Measurements from ENCODE around the gene FAM120A.

Gene FAM120A

DNA sequence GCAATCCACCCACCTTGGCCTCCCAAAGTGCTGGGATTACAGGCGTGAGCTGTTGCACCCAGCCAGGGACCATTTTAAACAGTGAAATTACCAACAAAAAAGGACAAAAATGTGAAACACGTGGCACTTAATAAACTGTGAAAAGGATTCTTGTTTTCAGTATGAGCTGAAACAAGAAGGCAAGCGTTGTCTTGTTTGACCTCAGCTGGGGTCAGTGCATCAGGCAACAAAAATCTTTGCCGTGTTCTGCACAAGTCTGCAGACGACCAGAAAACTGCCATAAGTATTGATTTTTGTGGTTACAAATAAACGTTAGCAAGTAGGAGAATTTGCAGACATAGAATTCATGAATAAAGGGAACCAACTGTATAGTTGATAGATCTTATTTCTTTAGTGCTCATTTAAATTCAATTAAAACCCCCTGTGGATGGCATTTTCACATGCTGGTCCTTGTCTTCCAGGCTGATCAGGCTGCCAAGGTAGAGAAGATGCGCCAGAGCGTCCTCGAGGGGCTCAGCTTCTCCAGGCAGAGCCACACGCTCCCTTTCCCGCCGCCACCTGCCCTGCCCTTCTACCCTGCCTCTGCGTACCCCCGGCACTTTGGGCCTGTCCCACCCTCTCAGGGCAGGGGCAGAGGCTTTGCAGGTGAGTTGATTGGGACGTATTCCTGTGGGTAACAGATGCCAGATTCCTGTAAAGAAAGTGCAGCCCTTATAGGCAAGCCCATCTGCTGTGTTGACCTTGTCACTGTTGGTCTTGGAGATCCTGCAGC, 106.1 kb downstream of the FAM120A start:
- no peak for DNase-seq (ENCODE audit: low spot score)

DNA sequence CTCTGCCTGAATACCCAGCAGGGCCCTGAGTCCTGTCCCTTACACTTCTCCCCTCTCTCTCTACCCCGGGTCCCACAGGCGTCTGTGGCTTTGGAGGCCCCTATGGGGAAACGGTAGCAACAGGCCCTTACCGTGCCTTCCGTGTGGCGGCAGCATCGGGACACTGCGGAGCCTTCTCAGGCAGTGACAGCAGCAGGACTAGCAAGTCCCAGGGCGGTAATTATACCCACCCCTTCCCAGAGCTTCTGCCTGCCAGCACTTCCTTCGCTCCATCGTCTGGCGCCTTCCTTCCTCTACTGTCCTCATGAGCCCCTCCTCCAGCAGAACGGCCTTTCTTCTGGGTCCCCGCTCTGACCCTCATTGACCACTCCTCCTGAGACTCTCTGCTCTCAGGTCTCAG, 107.0 kb downstream of the FAM120A start:
- no peak for DNase-seq (ENCODE audit: low spot score)

DNA sequence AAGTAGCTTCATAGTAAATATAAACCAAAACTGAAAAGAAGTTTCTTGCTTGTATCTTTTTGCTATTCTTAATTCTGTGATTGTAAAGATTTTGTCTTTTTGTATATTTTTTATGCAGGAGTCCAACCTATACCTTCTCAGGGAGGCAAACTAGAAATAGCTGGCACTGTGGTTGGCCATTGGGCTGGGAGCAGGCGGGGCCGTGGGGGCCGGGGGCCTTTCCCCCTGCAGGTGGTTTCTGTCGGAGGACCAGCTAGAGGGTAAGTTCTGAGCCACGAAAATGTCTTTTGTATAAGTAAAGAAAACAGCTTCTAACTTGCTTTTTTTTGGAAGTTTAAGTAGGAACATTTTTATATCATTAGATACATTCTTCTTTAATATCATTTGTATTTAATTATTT, 109.5 kb downstream of the FAM120A start:
- no peak for DNase-seq (ENCODE audit: low spot score)

- DNase-seq (ENCODE audit: low spot score): no peak
Measured at GRCh38 chr9:93562157-93562556, 110.7 kb downstream of the FAM120A start.

- no peak for DNase-seq (ENCODE audit: low spot score)
Measured at GRCh38 chr9:93565089-93565488, 113.6 kb downstream of the FAM120A start.

DNA sequence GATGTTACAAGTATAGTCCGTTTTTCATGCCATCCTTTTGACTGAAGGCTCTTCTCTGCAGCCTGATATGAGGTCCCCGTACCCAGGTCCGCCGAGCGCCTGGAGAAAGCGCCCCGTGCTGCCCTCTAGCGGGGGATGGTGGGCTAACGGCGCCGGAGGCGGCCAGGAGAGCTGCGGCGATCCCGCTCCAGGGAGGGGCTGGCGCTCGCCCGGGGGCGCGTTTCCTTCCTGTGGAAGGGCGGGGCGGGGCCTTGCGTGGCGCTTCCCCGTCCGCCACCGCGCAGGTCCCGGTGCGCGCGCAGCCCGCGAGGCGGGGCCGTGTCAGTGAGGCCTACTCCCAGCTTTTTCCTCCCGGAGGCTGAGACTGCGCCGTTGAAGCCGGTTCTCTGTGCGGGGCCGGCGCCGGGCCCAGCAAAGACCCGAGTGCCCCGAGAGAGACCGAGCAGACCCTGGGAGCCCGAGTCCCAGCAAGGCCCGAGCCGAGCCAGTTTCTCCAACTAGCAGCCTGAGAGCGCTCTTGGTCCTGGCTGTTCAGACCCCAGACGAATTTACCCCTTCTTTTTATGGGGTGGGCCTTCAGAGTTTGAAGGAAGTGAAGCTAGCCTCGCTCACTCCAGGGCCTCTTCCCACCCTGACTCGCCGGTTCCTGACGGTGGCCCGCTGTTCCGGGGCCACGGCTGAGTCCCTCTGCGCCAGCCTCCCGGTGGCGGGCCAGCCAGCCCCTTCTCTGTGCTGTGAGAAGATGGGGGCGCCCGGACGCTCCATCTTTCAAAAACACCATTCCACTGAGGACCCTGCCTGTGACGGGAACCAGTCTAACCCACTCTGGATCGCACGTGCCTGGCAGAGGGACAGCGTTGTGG, 115.2 kb downstream of the FAM120A start:
- DNase-seq (ENCODE audit: low spot score): peak; percentile 92

- DNase-seq (ENCODE audit: low spot score): no peak
Measured at GRCh38 chr9:93567271-93567959, 115.9 kb downstream of the FAM120A start.

GRCh38 chr9:93568169-93568568, 116.7 kb downstream of the FAM120A start:
- DNase-seq (ENCODE audit: low spot score): no peak

DNA sequence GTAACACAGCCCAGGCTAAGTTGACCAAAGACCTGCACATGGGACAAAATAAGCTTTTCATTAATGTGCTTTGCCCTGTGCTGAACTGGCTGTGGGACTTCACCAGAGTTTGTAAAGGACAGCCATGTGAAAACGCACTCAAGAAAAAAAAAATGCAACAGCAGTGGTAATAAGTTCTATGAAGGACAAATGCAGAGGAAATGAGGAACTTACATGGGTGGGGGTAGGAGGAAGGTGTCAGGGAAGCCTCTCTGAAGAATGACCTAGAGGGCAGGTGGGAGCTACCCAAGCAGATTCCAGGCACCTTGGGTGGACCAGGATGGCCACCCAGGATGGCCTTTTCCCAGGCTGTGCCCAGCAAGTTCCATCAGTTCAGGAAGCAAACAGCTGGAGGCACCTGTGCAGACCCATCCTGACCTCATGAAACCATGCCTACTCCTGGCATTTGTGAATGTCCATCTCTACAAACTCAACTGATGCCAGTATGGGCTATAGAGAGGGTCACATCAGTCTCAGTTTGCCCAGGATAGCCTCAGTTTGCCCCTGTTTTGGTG, 118.2 kb downstream of the FAM120A start:
- no peak for DNase-seq (ENCODE audit: low spot score)

GRCh38 chr9:93572221-93572620, 120.7 kb downstream of the FAM120A start:
- no peak for DNase-seq (ENCODE audit: low spot score)

GRCh38 chr9:93572636-93573515, 121.4 kb downstream of the FAM120A start:
- no peak for DNase-seq (ENCODE audit: low spot score)

GRCh38 chr9:93573516-93573828, 122.0 kb downstream of the FAM120A start:
- no peak for DNase-seq (ENCODE audit: low spot score)

GRCh38 chr9:93574091-93574899, 122.8 kb downstream of the FAM120A start:
- no peak for DNase-seq (ENCODE audit: low spot score)

DNA sequence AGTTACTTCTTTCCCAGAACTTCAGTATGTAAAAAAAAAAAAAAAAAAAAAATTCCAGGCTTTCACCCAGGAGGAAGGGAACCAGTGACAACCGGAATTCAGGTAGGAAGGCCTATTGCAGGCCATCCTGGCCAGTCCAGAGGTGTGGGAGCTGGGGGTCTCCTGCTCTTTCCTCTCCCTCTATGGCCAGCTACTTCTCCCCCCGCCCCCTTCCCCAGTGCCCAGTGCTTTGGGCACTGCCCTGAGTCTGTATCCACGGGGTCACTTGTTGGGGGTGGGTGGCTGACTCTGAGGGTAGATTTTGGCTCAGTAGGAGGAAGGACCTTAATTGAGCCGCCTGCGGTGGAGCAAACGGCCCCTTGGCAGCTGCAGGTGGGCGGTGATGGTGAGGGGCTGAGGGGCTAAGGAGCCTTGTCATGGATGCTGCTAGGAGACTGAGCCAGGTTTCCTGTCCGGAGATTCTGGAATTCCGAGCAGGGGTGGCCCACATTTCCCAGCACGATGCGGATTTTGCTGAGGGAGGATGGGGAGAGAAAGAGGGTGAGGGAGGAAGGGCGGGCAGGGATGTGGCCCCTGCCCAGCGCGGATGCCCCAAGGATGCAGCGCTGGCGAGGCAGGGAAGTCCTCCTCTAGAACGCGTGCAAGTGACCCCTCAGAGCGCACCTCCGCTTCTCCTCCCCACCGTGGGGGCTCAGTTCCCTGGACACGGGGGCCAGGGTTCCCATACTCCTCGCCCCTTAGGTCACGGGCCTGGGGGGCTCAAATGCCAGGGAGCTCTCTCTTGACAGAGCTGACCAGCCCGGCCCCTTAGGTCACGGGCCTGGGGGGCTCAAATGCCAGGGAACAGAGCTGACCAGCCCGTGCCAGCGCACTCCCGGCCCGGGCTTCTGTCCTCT, 123.7 kb downstream of the FAM120A start:
- DNase-seq (ENCODE audit: low spot score): no peak

- DNase-seq (ENCODE audit: low spot score): peak; percentile 31
Measured at GRCh38 chr9:93575796-93576257, 124.3 kb downstream of the FAM120A start.

DNA sequence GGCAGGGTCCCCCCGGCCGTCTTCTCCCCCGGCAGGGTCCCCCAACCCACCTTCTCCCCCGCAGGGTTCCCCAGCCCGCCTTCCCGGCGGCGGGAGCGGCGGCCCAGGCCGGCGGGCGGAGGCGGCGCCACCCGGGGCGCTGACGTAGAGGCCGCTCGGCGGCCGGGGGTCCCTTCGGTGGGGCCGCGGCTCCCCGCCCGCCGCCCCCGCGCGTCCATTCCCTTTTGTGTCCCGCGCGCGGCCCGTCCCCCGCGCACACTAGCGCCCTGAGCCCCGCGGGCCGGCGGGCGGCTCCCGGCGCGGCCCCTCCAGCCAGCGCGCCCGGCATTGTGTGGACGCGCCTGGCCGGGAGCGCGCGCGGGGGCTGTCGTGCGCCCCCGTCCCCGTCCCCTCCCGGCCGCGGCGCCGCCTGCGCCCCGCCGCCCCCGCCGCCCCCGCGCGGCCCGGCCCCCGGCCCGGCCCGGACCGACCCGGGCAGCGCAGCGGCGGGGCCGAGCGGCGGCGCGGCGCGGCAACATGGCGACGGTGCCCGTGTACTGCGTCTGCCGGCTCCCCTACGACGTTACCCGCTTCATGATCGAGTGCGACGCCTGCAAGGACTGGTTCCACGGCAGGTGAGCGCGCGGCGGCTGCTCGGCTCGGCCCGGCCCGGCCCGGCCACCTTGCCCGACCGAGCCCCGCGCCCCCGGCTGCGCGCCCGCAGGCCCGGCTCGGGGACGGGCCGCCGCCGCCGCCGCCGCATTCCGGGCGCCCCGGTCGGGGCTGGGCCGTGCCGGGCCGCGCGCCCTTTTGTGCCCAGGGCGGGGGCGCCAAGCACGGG, 125.0 kb downstream of the FAM120A start, which contains the start of gene PHF2:
Gene PHF2 (plus strand): TSS at position 327 of the 820 bp plus-strand sequence. CDS start 190 bp downstream, at position 517.
- DNase-seq (ENCODE audit: low spot score): no peak

DNA sequence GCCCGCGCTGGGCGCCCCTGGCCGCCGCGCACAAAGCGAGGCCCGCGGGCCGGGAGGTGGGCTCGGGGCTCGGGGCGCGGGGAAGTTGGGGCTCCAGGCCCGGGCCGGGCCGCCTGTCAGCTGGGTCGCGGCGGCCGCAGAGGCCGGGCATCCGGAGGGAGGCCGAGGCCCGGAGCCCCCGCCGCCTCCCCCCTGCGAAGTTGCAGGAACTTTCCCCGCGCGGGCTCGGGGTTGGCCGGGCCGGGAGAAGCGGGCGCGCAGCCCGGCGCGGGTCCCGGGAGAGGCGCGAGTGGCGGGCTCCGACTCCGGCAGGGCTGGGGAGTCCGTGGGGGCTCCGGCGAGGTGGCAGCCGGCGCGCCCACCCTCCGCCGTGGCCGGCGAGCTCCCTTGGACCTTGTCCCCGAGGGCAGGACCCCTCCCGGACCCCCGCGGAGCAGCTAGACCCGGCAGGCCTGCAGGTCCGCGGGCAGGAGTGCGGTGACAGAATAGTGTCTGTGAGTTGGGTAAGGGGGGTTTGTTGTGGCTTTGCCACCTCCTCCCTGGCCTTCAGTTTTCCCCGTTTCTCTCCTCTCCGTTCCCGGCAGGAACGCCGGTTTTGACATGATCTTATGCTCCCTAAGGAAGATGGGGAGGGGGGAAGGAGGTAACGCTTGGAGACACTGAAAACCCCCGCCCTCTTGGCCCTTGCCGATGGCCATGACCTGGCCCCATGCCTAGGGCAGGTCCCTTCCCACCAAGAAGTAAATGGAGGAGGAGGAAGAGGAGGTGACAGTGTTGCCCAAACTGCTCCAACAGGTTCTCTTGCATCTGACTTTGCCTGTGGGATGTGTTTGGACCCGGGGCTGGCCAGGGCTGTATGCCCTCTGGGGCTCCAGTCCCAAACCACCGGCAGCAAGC, 125.8 kb downstream of the FAM120A start:
- no peak for DNase-seq (ENCODE audit: low spot score)

All from SW480 (cell line).